Peyer's patch (tissue), 4 donors: ENCODE results near the gene FKBP7. TPM values are rescaled to one million over a fixed set of nuclear protein-coding genes. Genes with fewer than 3 reads are reported as not detected.
"Not testable (repeated sequence)": the region's sequence is repeated elsewhere in the genome, so short reads cannot be mapped to it uniquely, and the experiment has no call there.

ENCODE experiments used
- DNase-seq, 3 donors: peaks; one replicate each; pipeline ENCODE4 v3.0.0-alpha.2; 2017 to 2019
- H3K27ac ChIP-seq, 4 donors: fragments of 200-600 bp; sonication (generic); one replicate each; pipeline ENCODE4 v1.5.1; 2016 to 2019
- H3K27me3 ChIP-seq, 2 donors: fragments of 200-600 bp; sonication (generic); one replicate each; pipeline ENCODE4 v1.5.1; 2019
- H3K36me3 ChIP-seq, 3 donors: fragments of 200-600 bp; sonication (generic); one replicate each; pipeline ENCODE4 v1.5.1; 2016 to 2019
- H3K4me1 ChIP-seq, 4 donors: fragments of 200-600 bp; sonication (generic); one replicate each; pipeline ENCODE4 v1.5.1; 2016 to 2019
- H3K4me3 ChIP-seq, 4 donors: fragments of 200-600 bp; sonication (generic); 1 replicate in 3 of 4; 2 replicates in 1 of 4; pipeline ENCODE4 v1.5.1; 2016 to 2019; ENCODE audit warnings: mild to moderate bottlenecking in 1 of 4
- H3K9me3 ChIP-seq, 4 donors: fragments of 200-600 bp; sonication (generic); one replicate each; pipeline ENCODE4 v1.5.1; 2016 to 2019; ENCODE audit warnings: mild to moderate bottlenecking in 1 of 4
- POLR2A ChIP-seq, 2 donors: fragments of 450-650 bp; IDR thresholded peaks; one replicate each; pipeline ENCODE4 v1.5.1; 2017; ENCODE audit warnings: antibody characterized with exemption in 2 of 2, mild to moderate bottlenecking in 2 of 2, moderate library complexity in 2 of 2
- total RNA-seq, 4 donors: library from RNA; depleted of rRNA; stranded (reverse); fragments of >200 nt; gene quantifications; one replicate each; pipeline ENCODE4 v1.1.0, GENCODE V29; 2016
- TF ChIP-seq, protein P1 (sequence below), 6 experiments: fragments of 450-650 bp in 4 of 6; fragments of 200-600 bp in 2 of 6; sonication (generic) in 1 of 6; IDR thresholded peaks; one replicate each; pipeline ENCODE4 v1.5.1; 2017 to 2019; ENCODE audit warnings: antibody characterized with exemption in 6 of 6, mild to moderate bottlenecking in 3 of 6, moderate library complexity in 1 of 6

Gene FKBP7
- total RNA-seq, 4 donors from 2014 or later, result 0.53 to 5.3 (median 1.0) TPM

GRCh38 chr2:178425255-178425827 is 53.1 kb downstream of the FKBP7 start:
- no peak overlapping the region for H3K27ac ChIP-seq
- H3K27me3 ChIP-seq, result no peaks in the 10 kb centered on the region
- TF ChIP-seq POLR2A (IDR thresholded peaks at IDR 0.05), result no peak
- TF ChIP-seq, protein P1, sequence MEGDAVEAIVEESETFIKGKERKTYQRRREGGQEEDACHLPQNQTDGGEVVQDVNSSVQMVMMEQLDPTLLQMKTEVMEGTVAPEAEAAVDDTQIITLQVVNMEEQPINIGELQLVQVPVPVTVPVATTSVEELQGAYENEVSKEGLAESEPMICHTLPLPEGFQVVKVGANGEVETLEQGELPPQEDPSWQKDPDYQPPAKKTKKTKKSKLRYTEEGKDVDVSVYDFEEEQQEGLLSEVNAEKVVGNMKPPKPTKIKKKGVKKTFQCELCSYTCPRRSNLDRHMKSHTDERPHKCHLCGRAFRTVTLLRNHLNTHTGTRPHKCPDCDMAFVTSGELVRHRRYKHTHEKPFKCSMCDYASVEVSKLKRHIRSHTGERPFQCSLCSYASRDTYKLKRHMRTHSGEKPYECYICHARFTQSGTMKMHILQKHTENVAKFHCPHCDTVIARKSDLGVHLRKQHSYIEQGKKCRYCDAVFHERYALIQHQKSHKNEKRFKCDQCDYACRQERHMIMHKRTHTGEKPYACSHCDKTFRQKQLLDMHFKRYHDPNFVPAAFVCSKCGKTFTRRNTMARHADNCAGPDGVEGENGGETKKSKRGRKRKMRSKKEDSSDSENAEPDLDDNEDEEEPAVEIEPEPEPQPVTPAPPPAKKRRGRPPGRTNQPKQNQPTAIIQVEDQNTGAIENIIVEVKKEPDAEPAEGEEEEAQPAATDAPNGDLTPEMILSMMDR (IDR thresholded peaks at IDR 0.05), result no peak
- H3K36me3 ChIP-seq, result peaks cover 0 to 2% (median 0%) of the 10 kb centered on the region in 3 donors
- H3K4me3 ChIP-seq, result no peak overlapping the region
- H3K9me3 ChIP-seq, result no peaks in the 10 kb centered on the region
- no peaks in the 10 kb centered on the region for H3K4me1 ChIP-seq
- DNase-seq, result no peak

DNA sequence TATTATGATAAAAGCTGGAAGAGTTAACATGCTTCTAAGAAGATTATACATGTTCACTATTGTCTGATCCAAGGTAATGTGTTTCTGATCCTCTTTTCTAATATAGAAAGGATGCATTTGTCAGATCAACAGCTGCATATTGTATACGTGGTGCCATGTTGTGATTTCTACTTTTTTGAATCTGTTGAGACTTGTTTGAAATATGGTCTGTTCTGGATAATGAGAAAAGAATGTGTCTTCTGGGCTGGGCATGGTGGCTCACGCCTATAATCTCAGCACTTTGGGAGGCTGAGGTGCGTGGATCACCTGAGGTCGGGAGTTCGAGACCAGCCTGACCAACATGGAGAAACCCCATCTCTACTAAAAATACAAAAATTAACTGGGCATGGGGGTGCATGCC is 54.7 kb downstream of the FKBP7 start:
- not testable (repeated sequence) for H3K9me3 ChIP-seq, H3K4me1 ChIP-seq, H3K27ac ChIP-seq, H3K4me3 ChIP-seq, H3K36me3 ChIP-seq, DNase-seq, H3K27me3 ChIP-seq

- Histone ChIP-seq H3K27ac (no peak overlapping the region), H3K9me3 (no peaks in the 10 kb centered on the region), H3K27me3 (no peaks in the 10 kb centered on the region), H3K4me3 (no peak overlapping the region), H3K36me3 (no peaks in the 10 kb centered on the region), H3K4me1 (no peaks in the 10 kb centered on the region)
- DNase-seq, result no peak
- TF ChIP-seq, protein P1 (IDR thresholded peaks at IDR 0.05), result no peak
- TF ChIP-seq POLR2A (IDR thresholded peaks at IDR 0.05), result no peak
These were observed 56.3 kb downstream of the FKBP7 start for GRCh38 chr2:178422097-178422496.

DNA sequence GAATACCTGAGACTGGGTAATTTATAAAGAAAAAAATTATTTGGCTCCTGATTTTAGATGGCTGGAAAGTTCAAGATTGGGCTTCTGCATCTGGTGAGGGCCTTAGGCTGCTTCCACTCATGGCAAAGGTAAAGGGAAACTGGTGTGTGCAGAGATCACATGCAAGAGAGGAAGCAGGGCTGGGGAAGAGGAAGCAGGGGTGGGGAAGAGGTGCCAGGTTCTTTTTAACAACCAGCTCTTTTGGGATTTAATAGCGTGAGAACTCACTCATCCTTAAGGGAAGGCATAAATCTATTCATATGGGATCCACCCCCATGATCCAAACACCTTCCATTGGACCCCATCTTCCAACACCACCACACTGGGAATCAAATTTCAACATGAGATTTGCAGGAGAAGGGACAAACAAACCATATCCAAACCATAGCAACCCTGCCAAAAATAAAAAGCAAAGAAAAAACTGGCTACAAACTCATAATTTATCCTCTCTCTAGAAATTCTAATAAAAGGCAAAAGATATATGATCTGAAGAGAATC is 57.9 kb downstream of the FKBP7 start:
- H3K4me1 ChIP-seq, result no peaks in the 10 kb centered on the region
- no peak for TF ChIP-seq POLR2A (IDR thresholded peaks at IDR 0.05)
- TF ChIP-seq, protein P1 (IDR thresholded peaks at IDR 0.05), result no peak
- H3K27ac ChIP-seq, result no peak overlapping the region
- H3K4me3 ChIP-seq, result no peak overlapping the region
- no peaks in the 10 kb centered on the region for H3K27me3 ChIP-seq
- H3K36me3 ChIP-seq, result no peaks in the 10 kb centered on the region
- no peak for DNase-seq
- no peaks in the 10 kb centered on the region for H3K9me3 ChIP-seq

DNA sequence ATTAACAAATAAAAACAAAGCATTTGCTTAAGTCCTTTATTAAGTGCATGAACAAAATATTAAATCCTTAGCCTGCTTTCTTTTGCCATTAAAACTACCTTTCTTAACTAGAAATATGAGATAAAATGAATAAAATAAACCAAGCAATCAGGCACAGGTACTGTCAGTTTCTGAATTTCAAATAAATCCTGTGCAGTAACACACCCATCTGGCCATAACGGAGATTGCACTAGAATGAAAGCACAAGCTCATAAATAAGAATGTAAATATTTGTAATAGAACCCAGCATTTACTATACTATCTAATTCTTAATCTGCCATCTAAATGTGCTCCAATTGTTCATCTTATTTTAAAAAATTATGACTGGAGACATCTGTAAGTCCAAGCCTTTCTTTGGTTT is 59.3 kb downstream of the FKBP7 start:
- no peaks in the 10 kb centered on the region for H3K9me3 ChIP-seq
- DNase-seq, result no peak
- no peaks in the 10 kb centered on the region for H3K27me3 ChIP-seq
- no peaks in the 10 kb centered on the region for H3K36me3 ChIP-seq
- H3K27ac ChIP-seq, result no peak overlapping the region
- no peak for TF ChIP-seq POLR2A (IDR thresholded peaks at IDR 0.05)
- TF ChIP-seq, protein P1 (IDR thresholded peaks at IDR 0.05), result peak in 3 of 6 experiments; percentile 49 to 54 (median 51)
- H3K4me3 ChIP-seq, result no peak overlapping the region
- no peaks in the 10 kb centered on the region for H3K4me1 ChIP-seq

DNA sequence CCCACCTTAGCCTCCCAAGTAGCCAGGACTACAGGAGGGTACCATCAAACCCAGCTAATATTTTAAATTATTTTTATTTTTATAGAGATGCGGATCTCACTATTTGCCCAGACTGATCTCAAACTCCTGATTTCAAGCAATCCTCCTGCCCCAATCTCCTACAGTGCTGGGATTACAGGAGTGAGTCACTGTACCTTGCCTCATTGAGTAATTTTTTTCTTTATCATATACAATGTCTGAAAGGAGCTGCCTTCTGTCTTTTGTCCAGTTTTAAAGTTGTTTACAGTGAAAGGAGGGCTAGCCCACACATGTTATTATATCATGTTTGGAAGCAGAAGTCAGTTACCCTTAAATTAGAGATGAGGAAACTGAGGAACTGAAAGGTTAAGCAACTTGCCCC is 60.0 kb downstream of the FKBP7 start:
- no peaks in the 10 kb centered on the region for H3K4me1 ChIP-seq
- no peak for DNase-seq
- H3K36me3 ChIP-seq, result no peaks in the 10 kb centered on the region
- TF ChIP-seq, protein P1 (IDR thresholded peaks at IDR 0.05), result no peak
- TF ChIP-seq POLR2A (IDR thresholded peaks at IDR 0.05), result no peak
- no peaks in the 10 kb centered on the region for H3K9me3 ChIP-seq
- H3K27me3 ChIP-seq, result no peaks in the 10 kb centered on the region
- no peak overlapping the region for H3K27ac ChIP-seq
- H3K4me3 ChIP-seq, result no peak overlapping the region
